HCEC 1CT (cell line): ENCODE data around the gene ALPL.

Experiments
- DNase-seq: peaks from one replicate; pipeline ENCODE4 v3.0.0-alpha.2; 2017

Gene ALPL

GRCh38 chr1:21532496-21532895 lies 23.3 kb downstream of the ALPL start:
- no peak for DNase-seq

DNA sequence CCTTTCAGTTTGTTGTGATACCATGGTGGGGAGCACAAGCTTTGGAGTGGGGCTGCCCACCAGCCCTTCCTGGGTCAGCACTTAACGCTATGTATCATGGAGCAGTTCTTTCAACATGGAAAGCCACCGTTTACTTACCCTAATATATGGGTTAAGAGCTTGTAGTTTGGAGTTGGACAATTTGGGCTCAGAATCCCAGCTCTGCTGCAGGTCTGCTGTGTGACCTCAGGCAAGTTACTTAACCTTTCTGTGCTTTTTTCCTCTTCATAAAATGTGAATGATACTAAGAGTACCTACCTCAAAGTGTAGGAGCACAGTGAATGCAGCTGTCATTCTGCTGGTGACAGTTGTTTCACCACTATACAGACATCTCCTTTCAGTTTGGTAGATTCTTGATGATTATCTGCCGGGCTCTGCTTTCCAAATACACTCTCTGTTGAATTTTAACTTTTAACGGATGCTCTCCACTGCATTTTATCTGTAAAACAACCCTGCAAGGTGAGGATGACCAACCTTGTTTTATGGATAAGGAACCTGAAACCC lies 23.8 kb downstream of the ALPL start:
- no peak for DNase-seq

GRCh38 chr1:21534146-21534545 lies 24.9 kb downstream of the ALPL start:
- no peak for DNase-seq

DNA sequence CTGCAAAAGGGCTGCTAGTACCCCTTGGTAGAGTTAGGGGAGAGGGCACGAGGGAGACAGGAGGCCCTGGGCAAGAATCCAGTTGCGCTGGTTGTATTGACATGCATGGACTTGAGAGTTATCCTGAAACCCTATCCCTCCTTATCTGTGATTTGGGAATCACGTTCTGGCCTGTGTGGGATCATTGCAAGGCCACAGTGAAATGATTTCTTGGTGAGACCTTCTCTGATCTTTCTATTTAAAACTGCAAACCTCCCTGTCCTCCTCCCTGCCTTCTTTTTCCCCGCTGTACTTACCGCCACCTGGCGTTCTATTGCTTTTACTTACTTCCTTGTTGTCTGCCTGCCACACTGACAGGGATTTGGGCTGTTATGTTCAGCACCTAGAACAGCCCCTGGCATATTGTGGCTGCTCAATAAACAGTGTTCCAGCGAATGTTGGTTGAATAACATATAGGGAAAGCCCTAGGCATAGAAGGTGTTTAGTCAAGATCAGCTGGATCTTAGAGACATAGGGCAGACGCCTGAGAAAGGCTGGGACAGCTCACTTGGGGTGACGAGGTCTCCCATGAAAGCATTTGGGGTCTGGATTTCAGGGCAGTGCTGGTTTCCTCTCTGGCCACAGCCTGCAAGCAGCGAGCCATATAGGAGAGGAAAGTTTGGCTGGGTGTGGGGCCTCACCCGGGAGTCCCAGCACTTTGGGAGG lies 25.6 kb downstream of the ALPL start:
- no peak for DNase-seq

- DNase-seq = no peak
Observed at GRCh38 chr1:21536218-21536617, 27.0 kb downstream of the ALPL start.

DNA sequence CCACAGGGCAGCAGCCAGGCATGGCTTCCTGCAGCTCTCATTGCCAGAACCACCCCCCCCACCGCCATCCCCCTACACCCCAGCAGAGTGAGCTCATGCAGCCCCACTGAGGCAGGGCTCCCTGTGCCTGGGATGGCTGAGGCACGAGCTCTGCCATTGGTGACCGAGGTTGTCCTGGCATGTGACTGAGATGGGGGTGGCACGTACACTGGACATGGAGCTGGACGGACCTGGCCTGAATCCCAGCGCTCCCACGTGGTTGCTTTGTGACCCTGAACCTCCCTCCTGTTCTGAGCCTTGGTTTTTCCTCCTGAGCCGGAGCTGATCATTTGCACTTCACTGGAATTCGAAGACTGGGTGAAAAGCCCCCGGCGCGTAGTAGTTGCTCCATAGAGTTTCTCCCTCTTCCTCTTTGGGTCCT lies 28.3 kb downstream of the ALPL start:
- no peak for DNase-seq

DNA sequence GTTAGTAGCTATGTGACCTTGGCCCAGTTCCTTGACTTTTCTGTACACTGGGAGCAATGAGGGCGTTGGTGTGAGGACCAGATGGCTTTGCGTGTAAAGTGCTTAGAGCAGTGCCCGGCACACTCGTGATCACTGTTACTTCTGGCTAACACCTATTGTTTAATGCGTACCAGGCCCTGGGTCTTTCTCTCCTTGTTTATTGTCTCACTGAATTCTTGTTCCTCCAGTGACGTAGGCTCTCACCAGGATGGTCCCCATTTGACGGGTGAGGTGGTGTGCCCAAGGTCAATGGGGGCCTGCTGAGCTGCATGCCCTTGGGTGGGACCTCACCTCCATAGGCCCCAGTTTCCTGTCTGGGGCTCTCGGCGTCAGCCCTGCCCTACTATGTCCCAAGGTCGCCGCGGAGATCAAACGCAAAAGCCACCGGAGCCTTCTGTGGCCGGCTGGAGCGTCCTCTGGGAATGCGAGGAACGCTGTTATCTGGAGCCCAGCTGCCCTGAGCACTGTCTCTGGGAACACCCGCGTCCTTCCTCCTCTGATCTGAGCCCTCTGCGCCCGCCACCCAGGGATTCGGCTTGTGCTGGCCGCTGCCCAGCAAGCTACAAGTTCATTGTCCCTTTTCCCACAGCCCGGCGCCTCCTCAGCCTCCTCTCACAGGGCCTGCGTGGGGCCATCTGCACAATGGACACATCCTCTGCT lies 28.9 kb downstream of the ALPL start:
- no peak for DNase-seq

GRCh38 chr1:21539933-21540332 lies 30.7 kb downstream of the ALPL start:
- peak; percentile 6 for DNase-seq

- DNase-seq = no peak
Observed at GRCh38 chr1:21541329-21541728, 32.1 kb downstream of the ALPL start.

GRCh38 chr1:21541835-21542234 lies 32.6 kb downstream of the ALPL start:
- DNase-seq = peak; percentile 60

DNA sequence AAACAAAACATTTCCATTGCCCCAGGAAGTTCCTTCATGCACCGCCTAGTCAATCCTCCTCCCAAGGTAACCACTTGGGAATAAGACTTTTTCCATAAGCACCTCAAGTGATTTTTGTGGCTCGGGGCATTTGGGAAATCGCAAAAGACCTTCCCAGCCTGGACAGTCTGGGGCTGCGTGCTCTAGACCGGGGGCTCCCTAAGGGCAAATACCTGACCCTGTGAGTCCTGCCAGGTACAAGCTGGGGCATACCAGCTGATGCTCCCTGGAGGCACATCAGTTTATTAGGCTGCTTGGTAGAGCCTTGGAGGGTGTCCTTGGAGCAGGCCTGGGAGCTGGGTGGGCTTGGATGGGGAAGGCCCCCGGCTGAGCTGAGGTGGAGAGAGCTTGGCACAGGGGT lies 34.4 kb downstream of the ALPL start:
- DNase-seq = no peak

- no peak for DNase-seq
Observed at GRCh38 chr1:21544095-21544494, 34.9 kb downstream of the ALPL start.

- no peak for DNase-seq
Observed at GRCh38 chr1:21546122-21546825, 37.1 kb downstream of the ALPL start.

- no peak for DNase-seq
Observed at GRCh38 chr1:21547876-21548275, 38.7 kb downstream of the ALPL start.

DNA sequence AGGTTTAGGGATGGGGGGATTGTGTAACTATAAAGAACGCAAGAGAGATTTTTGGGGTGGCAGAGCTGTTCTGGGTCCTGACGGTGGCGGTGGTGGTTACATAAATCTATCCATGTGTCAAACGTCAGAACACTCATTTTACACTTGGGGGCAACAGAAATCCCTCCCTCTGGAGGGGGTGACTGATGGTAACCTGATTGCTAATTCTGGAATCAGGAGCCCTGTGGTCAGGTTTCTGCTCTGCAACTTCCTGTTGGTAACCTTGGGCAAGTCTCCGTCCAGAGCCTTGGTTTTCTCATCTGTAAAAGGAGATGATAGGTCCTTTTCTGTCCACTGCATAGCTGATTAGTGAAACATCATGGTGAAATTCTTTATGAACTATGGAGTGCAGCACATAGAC lies 40.9 kb downstream of the ALPL start:
- peak; percentile 42 for DNase-seq

DNA sequence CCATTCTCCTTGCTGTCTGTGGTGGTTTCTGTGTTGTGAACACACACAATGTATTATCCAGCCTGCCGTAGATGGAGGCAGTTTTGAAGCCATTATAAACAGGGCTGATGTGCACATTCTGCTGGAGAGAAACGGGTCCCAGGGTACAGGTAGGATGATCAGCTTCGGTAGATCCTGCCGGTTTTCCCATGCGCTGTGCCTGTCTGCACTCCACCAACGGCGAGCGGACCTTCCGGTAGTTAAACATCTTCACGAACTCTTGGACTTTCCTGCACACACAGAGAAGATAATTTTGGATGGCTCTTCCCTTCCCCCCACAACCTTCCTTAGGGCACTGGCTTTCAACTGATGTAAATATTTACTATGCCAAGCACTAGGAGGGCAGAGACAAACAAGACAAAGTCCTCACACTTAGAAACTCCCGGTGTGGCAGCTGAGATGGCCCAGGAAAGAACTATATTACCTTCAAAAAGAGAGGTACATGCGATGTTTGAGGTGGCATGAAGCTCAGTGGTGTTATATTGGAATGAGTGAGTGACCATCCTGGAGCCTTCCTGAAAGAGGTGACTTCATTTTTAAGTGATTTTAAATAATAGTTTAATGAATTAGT lies 41.7 kb downstream of the ALPL start:
- DNase-seq = no peak

DNA sequence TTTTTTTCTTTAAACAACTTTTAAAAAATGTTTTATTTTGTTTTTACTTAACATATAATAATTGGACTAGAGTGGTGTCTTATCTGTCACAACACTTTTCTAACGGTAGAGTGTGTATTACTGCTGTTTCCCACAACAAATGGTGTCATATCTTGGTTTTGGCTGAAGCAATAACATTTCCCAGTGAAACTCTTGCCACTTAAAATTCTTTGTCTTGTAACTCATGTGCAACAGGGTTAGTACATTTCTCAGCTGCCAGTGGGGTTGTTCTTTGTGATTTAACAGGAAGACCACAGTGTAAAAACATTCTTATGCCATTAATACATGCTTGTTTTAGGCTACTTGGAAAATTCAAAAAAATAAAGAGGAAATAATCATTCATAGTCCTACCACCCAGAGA lies 43.5 kb downstream of the ALPL start:
- DNase-seq = peak; percentile 97

DNA sequence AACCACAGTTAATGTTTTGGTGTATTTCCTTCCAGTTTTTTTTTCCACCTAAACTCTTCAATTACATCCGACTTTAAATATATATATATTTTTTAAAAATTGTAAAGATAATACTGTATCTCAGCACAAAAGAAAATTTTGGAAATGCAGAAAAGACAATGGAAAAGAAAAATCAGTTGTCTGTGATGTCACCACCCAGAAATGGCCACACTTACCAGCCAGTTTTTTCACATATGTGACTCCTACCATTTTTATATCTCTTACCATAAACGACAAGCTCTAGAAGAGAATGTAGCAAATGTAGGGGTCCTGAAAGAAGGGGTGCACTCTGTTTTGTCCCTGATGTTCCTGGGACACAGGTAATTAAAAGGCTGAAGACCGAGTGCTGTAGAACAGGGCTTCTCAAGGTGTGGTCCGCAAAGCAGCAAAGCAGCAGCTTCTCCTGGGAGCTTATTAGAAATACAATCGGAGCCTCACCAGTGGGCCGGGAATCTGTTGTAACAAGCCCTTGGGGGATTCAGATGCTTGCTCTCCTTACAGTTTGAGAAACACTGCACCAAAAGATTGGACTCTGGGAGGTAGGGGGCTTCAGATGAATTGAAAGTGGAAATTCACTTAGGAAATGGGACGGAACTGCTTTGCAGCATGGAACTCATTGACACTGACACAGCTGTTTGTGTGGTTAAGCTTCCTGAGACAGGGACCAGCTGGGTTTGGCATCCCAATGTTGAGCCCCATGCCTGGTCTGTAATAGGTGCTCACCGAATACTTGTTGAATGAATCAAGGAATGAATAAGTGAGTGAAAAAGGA lies 44.1 kb downstream of the ALPL start:
- peak; percentile 95 for DNase-seq

DNA sequence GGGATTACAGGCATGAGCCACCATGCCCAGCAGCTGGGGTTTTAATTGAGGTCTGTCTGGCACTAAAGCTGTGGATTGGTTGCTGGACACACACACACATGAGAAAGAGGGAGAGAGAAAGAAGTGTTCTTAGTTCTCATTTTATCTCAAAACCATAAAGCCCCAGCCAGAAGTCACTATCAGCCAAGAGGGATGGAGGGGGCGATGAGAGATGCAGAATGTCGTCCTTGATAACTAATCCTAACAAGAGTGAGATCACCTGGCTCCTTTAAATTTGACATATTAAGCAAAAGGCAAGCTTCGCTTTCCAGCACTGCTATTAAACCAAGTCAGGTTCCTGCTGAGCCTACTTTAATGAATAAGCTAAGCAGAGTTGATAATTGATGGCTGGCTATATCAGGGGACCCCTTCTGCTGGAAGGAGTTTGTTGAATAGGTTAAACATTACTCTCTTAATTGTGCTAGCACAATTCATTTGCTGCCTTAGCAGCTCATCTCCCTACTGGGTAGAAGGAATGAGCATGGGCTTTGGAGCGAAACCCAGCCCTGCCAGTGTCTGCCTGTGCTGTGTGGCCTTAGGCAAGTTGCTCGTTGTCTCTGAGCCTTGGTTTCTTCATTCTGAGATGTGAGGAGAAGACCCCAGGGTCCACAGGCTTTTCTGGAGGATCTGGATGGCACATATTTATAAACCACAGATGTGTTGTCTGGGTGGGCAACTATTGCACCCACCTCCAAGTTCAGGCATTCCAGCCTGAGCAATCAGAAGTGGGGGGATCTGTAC lies 50.8 kb downstream of the ALPL start:
- no peak for DNase-seq

GRCh38 chr1:21560916-21561638 lies 51.9 kb downstream of the ALPL start:
- DNase-seq = no peak

GRCh38 chr1:21562896-21563295 lies 53.7 kb downstream of the ALPL start:
- no peak for DNase-seq
